Lower lobe of right lung (tissue), 2 donors: ENCODE measurements around the gene SCGB1C1. TPM values are rescaled to one million over a fixed set of nuclear protein-coding genes. Genes with fewer than 3 reads are reported as not detected.

Experiments
- ATAC-seq, 2 donors: fragments of 200-7000 bp; cut with Tn5 transposase; one replicate each; pipeline ENCODE4 v1.9.1; 2020 to 2022; ENCODE audit warnings: mild to moderate bottlenecking in 2 of 2, moderate library complexity in 2 of 2
- DNase-seq: peaks from one replicate; pipeline ENCODE4 v3.0.0-alpha.2; 2020
- H3K27ac ChIP-seq: fragments of 200-600 bp; one replicate; pipeline ENCODE4 v1.8.0; 2022
- H3K27me3 ChIP-seq: fragments of 200-600 bp; one replicate; pipeline ENCODE4 v1.8.0; 2022; ENCODE audit warnings: low read depth
- H3K36me3 ChIP-seq: fragments of 200-600 bp; one replicate; pipeline ENCODE4 v1.8.0; 2022; ENCODE audit warnings: mild to moderate bottlenecking
- H3K4me1 ChIP-seq: fragments of 200-600 bp; one replicate; pipeline ENCODE4 v1.8.0; 2022
- H3K4me3 ChIP-seq: fragments of 200-600 bp; one replicate; pipeline ENCODE4 v1.8.0; 2022; ENCODE audit warnings: mild to moderate bottlenecking
- H3K9me3 ChIP-seq: fragments of 200-600 bp; one replicate; pipeline ENCODE4 v1.8.0; 2022
- intact Hi-C: fragments of 100-400 bp; cut with DNase I; formaldehyde crosslinking; loops from one replicate; pipeline ENCODE4 v1.11.0; 2022
- total RNA-seq: library from RNA; stranded (reverse); fragmentation: NEBNext Ultra II Directional; extraction: Animal tissue kit (Norgen Biotek cat#: 25700); gene quantifications from one replicate; pipeline ENCODE4 v1.2.1, GENCODE V29; 2021
- TF ChIP-seq, protein P1 (sequence below): fragments of 200-600 bp; IDR thresholded peaks from one replicate; pipeline ENCODE4 v1.8.0; 2022; ENCODE audit warnings: antibody characterized with exemption, mild to moderate bottlenecking
- donor health status: DM: no; HTN: yes; CAD: no; lungs with severe emphysema.

Gene SCGB1C1
- total RNA-seq, 1 donor from 2014 or later = not detected

DNA sequence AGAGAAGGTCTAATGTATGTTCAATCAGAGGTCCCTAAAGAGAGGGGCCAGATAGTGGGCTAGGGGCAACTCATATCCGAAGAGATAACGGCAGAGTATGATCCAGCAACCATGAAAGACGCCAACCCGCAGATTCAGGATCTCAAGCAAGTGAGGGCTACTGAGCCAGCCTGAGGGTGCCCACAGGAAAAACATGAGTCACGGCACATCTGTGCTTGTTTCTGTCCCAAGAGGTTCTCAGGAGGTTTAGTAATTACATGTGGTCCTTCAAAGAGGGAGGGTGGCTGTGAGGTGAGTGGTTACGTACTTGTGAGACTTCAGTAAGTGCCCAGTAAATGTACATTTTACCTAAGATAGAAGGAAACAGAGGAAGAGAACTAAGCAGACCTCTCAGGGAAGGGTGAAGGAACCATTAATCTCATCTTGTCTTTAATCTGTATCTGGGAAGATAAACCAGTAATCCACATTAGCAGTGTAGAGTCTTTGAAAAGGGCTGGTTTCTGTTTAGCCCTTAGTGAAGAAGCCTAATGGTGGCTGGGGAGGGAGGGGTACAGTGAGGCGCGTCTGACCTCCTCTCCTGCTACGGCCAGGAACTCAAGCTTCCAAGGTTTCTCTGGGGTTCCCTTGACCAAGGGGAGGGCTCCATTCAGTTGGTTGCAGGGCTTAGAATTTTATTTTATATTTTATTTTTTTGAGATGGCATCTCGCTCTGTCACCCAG lies 33.0 kb downstream of the SCGB1C1 start:
- intact Hi-C loops = no loop called here
- H3K9me3 ChIP-seq = no peaks in the 10 kb centered on the region
- TF ChIP-seq, protein P1, sequence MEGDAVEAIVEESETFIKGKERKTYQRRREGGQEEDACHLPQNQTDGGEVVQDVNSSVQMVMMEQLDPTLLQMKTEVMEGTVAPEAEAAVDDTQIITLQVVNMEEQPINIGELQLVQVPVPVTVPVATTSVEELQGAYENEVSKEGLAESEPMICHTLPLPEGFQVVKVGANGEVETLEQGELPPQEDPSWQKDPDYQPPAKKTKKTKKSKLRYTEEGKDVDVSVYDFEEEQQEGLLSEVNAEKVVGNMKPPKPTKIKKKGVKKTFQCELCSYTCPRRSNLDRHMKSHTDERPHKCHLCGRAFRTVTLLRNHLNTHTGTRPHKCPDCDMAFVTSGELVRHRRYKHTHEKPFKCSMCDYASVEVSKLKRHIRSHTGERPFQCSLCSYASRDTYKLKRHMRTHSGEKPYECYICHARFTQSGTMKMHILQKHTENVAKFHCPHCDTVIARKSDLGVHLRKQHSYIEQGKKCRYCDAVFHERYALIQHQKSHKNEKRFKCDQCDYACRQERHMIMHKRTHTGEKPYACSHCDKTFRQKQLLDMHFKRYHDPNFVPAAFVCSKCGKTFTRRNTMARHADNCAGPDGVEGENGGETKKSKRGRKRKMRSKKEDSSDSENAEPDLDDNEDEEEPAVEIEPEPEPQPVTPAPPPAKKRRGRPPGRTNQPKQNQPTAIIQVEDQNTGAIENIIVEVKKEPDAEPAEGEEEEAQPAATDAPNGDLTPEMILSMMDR = no peak
- ATAC-seq (peak; percentile 84 to 95), DNase-seq (no peak)
- H3K27ac ChIP-seq = peak overlapping the region; percentile 47
- H3K4me1 ChIP-seq = peaks cover 5% of the 10 kb centered on the region
- no peaks in the 10 kb centered on the region for H3K27me3 ChIP-seq
- peaks cover 32% of the 10 kb centered on the region for H3K36me3 ChIP-seq
- H3K4me3 ChIP-seq = no peak overlapping the region

DNA sequence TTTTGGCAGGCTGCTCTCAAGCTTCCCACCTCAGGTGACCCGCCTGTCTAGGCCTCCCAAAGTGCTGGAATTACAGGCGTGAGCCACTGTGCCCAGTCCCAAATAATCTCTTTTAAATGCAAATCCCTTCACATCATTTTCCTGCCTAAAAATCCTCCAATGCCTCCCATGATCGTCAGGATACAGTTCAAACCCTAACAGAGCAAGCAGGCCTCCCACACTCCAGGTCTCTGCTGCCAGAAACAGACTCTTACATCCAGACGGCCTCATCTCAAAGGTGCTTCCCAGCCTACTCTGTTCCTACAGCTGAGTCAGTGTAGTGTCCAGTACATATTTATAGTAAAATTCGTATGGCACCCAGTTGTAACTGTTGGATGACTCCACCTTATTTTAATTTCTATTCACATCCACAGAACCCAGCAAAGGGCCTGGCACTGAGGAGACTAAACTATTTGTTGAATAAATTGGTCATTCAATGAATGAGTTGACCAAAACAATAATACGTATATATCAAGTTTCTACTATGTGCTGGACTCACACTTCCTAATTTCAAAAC lies 35.0 kb downstream of the SCGB1C1 start:
- Histone ChIP-seq H3K36me3 (peaks cover 21% of the 10 kb centered on the region), H3K4me3 (no peak overlapping the region), H3K27me3 (no peaks in the 10 kb centered on the region), H3K4me1 (peaks cover 5% of the 10 kb centered on the region), H3K27ac (no peak overlapping the region), H3K9me3 (no peaks in the 10 kb centered on the region)
- DNase-seq (no peak), ATAC-seq (no peak)
- TF ChIP-seq, protein P1 = no peak
- intact Hi-C loops = no loop called here

DNA sequence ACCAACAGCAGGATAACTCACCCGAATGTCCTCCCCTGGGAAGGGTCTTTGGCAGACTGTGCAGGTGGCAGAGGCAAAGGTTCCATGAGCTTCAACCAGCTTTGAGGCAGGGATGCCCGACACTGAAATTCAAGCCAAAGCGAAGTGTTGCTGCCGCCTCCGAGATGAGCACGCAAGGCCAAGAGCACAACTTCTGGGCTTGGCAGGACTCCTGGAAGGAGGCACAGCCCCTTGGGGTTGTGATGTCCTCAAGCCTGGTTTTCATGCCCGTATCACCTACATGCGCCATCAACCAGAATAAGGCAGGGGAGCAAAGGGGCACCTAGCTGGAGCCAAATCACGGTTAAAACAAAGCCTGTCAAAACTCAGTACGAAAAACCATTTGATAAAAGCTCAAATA lies 37.6 kb downstream of the SCGB1C1 start:
- Histone ChIP-seq H3K4me1 (peaks cover 14% of the 10 kb centered on the region), H3K27me3 (no peaks in the 10 kb centered on the region), H3K27ac (no peak overlapping the region), H3K9me3 (no peaks in the 10 kb centered on the region), H3K4me3 (no peak overlapping the region), H3K36me3 (peaks cover 21% of the 10 kb centered on the region)
- TF ChIP-seq, protein P1 = no peak
- intact Hi-C loops = no loop called here
- no peak for ATAC-seq
- DNase-seq = no peak

DNA sequence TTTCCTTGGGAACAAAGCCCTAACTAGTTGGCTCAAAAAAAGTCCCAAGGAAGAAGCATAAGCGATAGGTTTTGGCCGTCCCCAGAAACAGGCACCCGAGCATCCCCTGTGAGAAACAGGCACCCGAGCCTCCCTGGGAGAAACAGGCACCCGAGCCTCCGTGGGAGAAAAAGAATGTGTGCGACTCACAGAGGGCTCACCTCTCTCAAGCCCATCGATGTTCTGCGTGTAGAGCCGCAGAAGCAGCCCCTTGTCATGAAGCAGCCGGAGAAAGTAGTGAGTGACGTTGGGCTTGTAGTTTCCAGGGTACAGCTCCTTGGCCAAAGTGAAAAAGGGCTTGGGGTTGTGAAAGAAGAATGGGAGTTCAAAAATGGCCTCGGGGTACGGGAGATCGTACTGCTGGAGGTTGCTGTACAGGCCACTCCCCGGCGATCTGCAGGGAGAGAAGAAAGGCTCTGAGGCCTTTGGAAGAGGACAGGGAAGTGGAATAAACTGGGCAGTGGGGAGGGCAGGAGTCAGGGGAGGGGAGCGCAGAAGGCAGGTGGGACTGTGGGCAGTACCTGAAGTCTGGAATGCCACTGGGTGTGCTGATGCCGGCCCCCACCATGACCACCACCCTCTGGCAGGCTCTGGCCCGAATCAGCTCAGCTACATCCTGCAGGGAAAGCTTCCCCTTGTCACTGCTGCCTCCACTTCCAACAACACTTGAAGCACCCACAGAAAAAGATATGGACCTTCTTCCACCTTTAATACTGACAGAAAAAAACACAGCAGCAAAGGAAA lies 40.1 kb downstream of the SCGB1C1 start:
- TF ChIP-seq, protein P1 = no peak
- no peak overlapping the region for H3K27ac ChIP-seq
- ATAC-seq = no peak
- no peak for DNase-seq
- H3K36me3 ChIP-seq = peaks cover 21% of the 10 kb centered on the region
- H3K4me3 ChIP-seq = no peak overlapping the region
- no peaks in the 10 kb centered on the region for H3K9me3 ChIP-seq
- H3K27me3 ChIP-seq = no peaks in the 10 kb centered on the region
- peaks cover 18% of the 10 kb centered on the region for H3K4me1 ChIP-seq
- intact Hi-C loops = no loop called here

DNA sequence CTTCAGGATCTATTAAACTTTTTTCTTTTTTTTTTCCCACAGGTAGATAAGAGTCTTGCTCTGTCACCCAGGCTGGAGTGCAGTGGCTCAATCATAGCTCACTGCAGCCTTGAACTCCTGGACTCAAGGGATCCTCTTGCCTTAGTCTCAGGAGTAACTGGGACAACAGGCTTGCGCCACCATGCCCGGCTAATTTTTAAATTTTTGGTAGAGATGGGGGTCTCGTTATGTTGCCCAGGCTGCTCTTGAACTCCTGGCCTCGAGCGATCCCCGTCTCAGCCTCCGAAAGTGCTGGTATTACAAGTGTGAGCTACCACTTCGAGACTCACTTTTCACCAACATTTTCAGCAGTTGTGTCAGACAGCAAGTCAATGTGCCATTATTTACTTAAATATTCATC lies 42.3 kb downstream of the SCGB1C1 start:
- Histone ChIP-seq H3K4me1 (peaks cover 27% of the 10 kb centered on the region), H3K9me3 (no peaks in the 10 kb centered on the region), H3K36me3 (peaks cover 20% of the 10 kb centered on the region), H3K27ac (peak overlapping the region; percentile 96), H3K4me3 (peak overlapping the region; percentile 94), H3K27me3 (no peaks in the 10 kb centered on the region)
- TF ChIP-seq, protein P1 = no peak
- DNase-seq (no peak), ATAC-seq (no peak)
- intact Hi-C loops = no loop called here
